AG04449 (cell line): ENCODE results near the gene ITGAD.

Experiments
- CTCF ChIA-PET: fragments of 350-600 bp; formaldehyde crosslinking; extraction: SDS; loops from one replicate; lab custom pipeline; 2021; ENCODE audit warnings: antibody characterized with exemption; lab: Yijun Ruan, JAX
- POLR2A ChIA-PET: fragments of 400-600, 350-600 bp; formaldehyde crosslinking; extraction: SDS; loops from one replicate; lab custom pipeline; 2020; ENCODE audit warnings: antibody characterized with exemption, inconsistent platforms; lab: Yijun Ruan, JAX
- DNase-seq: peaks from one replicate; pipeline ENCODE4 v3.0.0-alpha.2; 2010; ENCODE audit warnings: low read depth, low spot score
- H3K4me3 ChIP-seq: 2 replicates; pipeline ENCODE4 v1.5.1; 2011; ENCODE audit warnings: low read depth, mild to moderate bottlenecking, control low read depth, low read length
- TF ChIP-seq, protein P1 (sequence below): IDR thresholded peaks from one replicate; pipeline ENCODE4 v1.5.1; 2011; ENCODE audit warnings: mild to moderate bottlenecking, moderate library complexity, low read length, control low read depth, inconsistent platforms; ENCODE audit not compliant: insufficient read depth; ENCODE audit errors: missing control alignments

The ITGAD gene

DNA sequence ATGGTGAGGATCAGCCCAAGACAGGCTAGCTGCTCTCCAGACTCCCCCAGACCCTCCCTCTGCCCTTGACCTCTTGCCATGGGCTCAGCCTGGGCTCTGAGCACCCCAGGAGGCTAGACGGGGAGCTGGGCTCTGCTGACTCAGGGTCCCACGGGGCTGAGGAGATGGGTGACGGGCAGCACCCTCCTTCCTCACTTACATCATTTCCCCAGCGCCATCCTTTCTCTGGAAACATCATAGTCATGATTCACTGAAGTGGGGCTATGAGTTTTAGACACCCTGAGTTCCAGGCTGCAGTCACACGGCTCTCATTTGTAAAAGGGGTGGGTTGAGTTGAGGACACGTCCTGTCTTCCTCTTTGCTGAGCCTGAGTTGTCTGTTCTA is 41.2 kb upstream of the ITGAD start:
- CTCF ChIA-PET: no interaction called here
- H3K4me3 ChIP-seq: no peak overlapping the region
- TF ChIP-seq, protein P1, sequence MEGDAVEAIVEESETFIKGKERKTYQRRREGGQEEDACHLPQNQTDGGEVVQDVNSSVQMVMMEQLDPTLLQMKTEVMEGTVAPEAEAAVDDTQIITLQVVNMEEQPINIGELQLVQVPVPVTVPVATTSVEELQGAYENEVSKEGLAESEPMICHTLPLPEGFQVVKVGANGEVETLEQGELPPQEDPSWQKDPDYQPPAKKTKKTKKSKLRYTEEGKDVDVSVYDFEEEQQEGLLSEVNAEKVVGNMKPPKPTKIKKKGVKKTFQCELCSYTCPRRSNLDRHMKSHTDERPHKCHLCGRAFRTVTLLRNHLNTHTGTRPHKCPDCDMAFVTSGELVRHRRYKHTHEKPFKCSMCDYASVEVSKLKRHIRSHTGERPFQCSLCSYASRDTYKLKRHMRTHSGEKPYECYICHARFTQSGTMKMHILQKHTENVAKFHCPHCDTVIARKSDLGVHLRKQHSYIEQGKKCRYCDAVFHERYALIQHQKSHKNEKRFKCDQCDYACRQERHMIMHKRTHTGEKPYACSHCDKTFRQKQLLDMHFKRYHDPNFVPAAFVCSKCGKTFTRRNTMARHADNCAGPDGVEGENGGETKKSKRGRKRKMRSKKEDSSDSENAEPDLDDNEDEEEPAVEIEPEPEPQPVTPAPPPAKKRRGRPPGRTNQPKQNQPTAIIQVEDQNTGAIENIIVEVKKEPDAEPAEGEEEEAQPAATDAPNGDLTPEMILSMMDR: no peak
- DNase-seq: no peak
- POLR2A ChIA-PET: no interaction called here

DNA sequence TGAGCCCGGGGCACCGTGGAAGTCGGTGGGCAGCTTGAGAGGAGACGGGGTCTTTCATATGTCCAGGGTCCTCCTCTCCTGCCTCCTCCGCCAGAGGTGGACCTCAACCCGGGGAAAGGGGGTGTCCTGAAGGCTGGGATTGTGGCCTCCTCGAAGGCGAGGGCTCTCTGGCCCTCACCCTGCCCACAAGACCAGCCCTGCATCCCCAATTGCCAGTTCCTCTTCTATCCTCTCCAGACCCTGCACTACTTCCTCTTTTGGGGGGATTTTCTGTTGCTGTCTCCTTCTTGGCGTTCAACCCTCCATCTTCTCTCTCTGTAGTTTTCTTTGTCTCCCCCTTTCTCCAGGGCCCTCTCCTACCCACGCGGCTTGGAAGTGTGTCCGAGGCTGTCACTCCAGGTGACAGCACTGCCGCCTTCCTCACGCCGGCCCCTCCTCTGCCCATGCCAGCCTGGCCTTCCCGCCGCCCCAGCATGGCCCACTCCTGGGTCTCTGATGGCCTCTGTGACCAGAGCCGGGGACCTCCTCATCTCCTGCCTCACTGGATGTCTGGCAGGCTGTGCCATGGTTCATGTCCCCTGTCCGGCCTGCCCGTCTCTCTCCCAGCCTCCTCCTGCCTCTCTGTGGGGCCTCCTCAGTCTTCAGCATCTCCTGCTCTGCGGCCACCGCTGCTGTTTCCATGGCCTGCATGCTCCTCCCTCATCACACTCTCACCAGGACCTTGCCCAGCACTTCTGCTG is 40.6 kb upstream of the ITGAD start:
- POLR2A ChIA-PET: no interaction called here
- H3K4me3 ChIP-seq: no peak overlapping the region
- CTCF ChIA-PET: no interaction called here
- no peak for DNase-seq
- TF ChIP-seq, protein P1: no peak

DNA sequence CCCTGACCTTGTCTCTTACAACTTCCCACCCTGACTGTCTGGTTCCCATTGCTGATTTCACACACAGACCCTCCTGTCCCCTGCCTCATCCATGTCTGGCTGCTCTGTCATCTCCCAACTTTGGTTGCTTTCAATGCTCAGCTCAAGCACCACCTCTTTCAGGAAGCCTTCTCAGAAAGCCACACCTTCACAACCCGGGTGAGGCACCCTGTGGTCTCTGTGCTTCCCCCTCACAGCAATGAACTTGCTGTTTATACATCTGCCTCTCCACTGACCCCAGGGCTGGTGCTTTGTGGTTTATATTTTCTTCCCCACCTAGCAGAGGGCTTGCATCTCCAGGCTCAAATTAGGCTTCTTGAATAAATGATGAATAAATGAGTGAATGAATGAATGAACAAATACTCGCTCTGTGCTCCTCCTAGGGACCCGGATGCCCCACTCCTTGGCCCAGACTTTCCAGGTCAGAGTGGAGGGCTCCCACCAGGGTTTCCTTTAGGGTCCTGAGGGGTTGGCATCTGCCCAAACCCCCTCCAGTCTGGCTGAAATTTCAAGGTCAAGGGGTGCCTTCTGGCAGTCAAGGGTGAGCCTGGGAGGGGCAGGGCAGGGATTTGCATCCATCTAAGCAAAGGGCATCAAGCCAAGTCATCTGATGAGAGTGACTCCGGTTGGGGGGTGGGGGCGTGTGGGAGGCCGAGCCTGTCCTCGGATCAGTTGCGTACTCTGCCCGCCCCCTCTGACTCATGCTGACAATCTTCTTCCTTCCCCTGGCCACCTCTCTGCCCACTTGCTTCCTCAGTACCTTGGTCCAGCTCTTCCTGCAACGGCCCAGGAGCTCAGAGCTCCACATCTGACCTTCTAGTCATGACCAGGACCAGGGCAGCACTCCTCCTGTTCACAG is 38.5 kb upstream of the ITGAD start, which contains the start of gene ITGAX:
Gene ITGAX (plus strand): TSS at position 783 of the 898 bp plus-strand sequence. CDS start 79 bp downstream, at position 862.
- H3K4me3 ChIP-seq: no peak within 1 kb of the TSS
- CTCF ChIA-PET: no interaction called here
- DNase-seq: no peak
- POLR2A ChIA-PET: no interaction called here
- TF ChIP-seq, protein P1: no peak

DNA sequence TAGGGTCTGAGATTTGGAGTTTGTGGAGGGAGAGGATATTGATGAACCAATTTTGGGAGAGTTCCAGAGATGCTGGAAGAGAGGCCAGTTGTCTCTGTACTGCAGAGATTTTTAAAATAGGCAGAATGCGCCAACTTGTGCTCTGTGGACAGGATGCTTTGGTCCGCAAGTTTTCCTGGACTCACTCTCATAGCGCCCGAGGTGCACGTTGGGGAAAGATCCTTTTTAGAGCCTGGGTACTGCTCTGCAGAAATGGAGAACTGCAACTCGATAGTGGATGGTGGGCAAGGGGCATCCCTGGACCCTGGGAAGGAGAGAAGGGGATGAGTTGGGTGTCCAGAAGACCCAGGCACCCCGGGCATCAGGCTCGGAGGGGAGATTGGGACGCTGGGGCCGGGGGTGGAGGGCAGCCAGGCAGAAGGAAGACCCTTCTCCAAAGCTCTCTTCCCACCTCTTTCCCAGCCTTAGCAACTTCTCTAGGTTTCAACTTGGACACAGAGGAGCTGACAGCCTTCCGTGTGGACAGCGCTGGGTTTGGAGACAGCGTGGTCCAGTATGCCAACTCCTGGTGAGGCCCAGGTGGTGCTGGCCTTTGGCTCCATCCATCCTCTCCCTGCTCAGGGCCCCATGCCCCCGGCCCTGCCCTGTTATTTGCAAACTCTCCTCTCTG is 37.6 kb upstream of the ITGAD start:
- CTCF ChIA-PET: no interaction called here
- POLR2A ChIA-PET: no interaction called here
- no peak for DNase-seq
- TF ChIP-seq, protein P1: no peak
- no peak overlapping the region for H3K4me3 ChIP-seq

DNA sequence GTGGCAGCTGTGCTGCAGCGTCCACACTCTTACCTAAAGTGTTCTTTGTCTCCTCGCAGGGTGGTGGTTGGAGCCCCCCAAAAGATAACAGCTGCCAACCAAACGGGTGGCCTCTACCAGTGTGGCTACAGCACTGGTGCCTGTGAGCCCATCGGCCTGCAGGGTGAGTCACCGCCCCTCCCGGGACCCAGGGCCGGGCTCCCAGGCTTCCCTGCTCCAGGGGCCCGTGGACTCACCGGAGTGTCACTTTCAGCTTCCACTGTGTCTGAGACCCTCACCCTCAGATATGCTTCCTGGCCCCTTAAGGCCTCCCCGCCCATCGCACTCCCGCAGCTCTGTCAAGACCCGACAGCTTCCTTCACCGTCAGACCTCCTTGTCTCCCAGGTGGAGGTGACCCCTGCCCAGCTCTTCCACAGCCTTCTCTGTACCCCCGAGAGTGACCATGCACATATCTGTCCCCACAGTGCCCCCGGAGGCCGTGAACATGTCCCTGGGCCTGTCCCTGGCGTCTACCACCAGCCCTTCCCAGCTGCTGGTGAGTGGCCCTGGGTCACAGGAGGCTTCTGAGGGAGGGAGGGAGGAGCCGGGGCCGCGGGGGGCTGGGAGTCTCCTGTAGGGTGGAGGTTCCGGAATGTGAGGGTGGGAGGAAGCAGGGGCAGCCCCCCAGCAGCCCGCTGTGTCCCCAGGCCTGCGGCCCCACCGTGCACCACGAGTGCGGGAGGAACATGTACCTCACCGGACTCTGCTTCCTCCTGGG is 36.4 kb upstream of the ITGAD start:
- no peak overlapping the region for H3K4me3 ChIP-seq
- DNase-seq: no peak
- CTCF ChIA-PET: no interaction called here
- TF ChIP-seq, protein P1: no peak
- POLR2A ChIA-PET: no interaction called here
